Upper lobe of left lung (tissue), 6 donors: ENCODE results near the gene DLST. TPM values are rescaled to one million over a fixed set of nuclear protein-coding genes. Genes with fewer than 3 reads are reported as not detected.

ENCODE experiments used
- ATAC-seq, 2 donors: fragments of 200-7000 bp; cut with Tn5 transposase; one replicate each; pipeline ENCODE4 v1.9.1; 2022; ENCODE audit warnings: mild to moderate bottlenecking in 2 of 2, moderate library complexity in 2 of 2; ENCODE audit not compliant: low FRiP score in 2 of 2
- DNase-seq, 2 donors: peaks; one replicate each; pipeline ENCODE4 v3.0.0-alpha.2; 2019 to 2020
- H3K27ac ChIP-seq, 4 donors: fragments of 200-600 bp; sonication (generic); one replicate each; pipeline ENCODE4 v1.5.1; 2016 to 2019
- H3K27me3 ChIP-seq, 4 donors: fragments of 200-600 bp; sonication (generic); one replicate each; pipeline ENCODE4 v1.5.1; 2017 to 2019
- H3K36me3 ChIP-seq, 4 donors: fragments of 200-600 bp; sonication (generic); one replicate each; pipeline ENCODE4 v1.5.1; 2016 to 2019
- H3K4me1 ChIP-seq, 4 donors: fragments of 200-600 bp; sonication (generic); one replicate each; pipeline ENCODE4 v1.5.1; 2018 to 2019
- H3K4me3 ChIP-seq, 4 donors: fragments of 200-600 bp; sonication (generic); one replicate each; pipeline ENCODE4 v1.5.1; 2017 to 2019; ENCODE audit warnings: mild to moderate bottlenecking in 2 of 4, moderate library complexity in 1 of 4
- H3K9me3 ChIP-seq, 4 donors: fragments of 200-600 bp; sonication (generic); one replicate each; pipeline ENCODE4 v1.5.1; 2018 to 2019
- EP300 ChIP-seq, 4 donors: sonication (generic); formaldehyde crosslinking; IDR thresholded peaks; one replicate each; pipeline ENCODE4 v1.5.1; 2017; ENCODE audit warnings: antibody characterized with exemption in 4 of 4, control low read depth in 2 of 4
- POLR2A ChIP-seq, 4 donors: fragments of 450-650 bp; IDR thresholded peaks; one replicate each; pipeline ENCODE4 v1.5.1; 2016 to 2017; ENCODE audit warnings: antibody characterized with exemption in 4 of 4, mild to moderate bottlenecking in 2 of 4
- POLR2AphosphoS5 ChIP-seq, 2 donors: sonication (generic); formaldehyde crosslinking; IDR thresholded peaks; one replicate each; pipeline ENCODE4 v1.5.1; 2017; ENCODE audit warnings: antibody characterized with exemption in 2 of 2
- WGBS, 2 donors: methylation state at CpG; one replicate each; pipeline ENCODE4 v1.1.5; 2017 to 2018; 5-methylcytosine and 5-hydroxymethylcytosine counted together
- total RNA-seq, 6 donors: library from RNA; depleted of rRNA in 4 of 6; stranded (reverse); fragments of >200 nt in 4 of 6; gene quantifications; one replicate each; pipeline versions ENCODE4 v1.1.0 to v1.2.1, GENCODE V29; 2016 to 2021
- TF ChIP-seq, protein P1 (sequence below), 6 experiments: fragments of 450-650 bp in 4 of 6; fragments of 200-600 bp in 2 of 6; sonication (generic) in 2 of 6; IDR thresholded peaks; one replicate each; pipeline ENCODE4 v1.5.1; 2016 to 2019; ENCODE audit warnings: antibody characterized with exemption in 6 of 6
- donor health status: DM: no; HTN: no; CAD: no; lungs with moderate emphysema.
- donor health status: DM: no; HTN: yes; CAD: no; lungs with severe emphysema.

Gene DLST
- total RNA-seq, 6 donors from 2014 or later, result 81.0 to 95.3 (median 83.1) TPM

DNA sequence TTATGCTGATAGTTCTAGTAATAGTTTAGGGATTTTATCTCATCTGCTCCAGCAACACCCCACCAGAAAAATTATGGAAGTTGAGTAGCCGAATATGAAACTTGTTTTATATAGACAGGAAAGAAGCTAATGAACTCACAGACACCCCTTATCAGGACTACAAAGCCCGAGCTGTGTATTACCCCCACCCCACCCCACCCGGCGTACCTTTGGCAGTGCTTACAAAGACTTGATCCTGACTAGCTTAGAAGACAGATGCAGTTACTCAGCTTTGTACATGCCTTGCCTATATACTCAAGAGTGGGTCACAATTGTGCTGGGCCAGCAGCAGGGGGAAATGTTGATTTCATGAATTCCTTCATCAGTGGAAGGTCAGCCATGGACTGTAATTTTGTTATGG, 28.1 kb upstream of the DLST start:
- H3K27ac ChIP-seq, result peak overlapping the region in 2 of 4 donors; percentile 1 to 15
- H3K4me1 ChIP-seq, result peaks cover 13 to 37% (median 32%) of the 10 kb centered on the region in 4 donors
- no peaks in the 10 kb centered on the region for H3K36me3 ChIP-seq
- H3K27me3 ChIP-seq, result no peaks in the 10 kb centered on the region
- WGBS, 2 donors, result 26 to 52% methylated on average over 4 of the region's 4 CpGs
- DNase-seq (no peak), ATAC-seq (peak in 1 of 2 donors; percentile 22)
- H3K4me3 ChIP-seq, result no peak overlapping the region
- no peaks in the 10 kb centered on the region for H3K9me3 ChIP-seq
- TF ChIP-seq, protein P1, sequence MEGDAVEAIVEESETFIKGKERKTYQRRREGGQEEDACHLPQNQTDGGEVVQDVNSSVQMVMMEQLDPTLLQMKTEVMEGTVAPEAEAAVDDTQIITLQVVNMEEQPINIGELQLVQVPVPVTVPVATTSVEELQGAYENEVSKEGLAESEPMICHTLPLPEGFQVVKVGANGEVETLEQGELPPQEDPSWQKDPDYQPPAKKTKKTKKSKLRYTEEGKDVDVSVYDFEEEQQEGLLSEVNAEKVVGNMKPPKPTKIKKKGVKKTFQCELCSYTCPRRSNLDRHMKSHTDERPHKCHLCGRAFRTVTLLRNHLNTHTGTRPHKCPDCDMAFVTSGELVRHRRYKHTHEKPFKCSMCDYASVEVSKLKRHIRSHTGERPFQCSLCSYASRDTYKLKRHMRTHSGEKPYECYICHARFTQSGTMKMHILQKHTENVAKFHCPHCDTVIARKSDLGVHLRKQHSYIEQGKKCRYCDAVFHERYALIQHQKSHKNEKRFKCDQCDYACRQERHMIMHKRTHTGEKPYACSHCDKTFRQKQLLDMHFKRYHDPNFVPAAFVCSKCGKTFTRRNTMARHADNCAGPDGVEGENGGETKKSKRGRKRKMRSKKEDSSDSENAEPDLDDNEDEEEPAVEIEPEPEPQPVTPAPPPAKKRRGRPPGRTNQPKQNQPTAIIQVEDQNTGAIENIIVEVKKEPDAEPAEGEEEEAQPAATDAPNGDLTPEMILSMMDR (IDR thresholded peaks at IDR 0.05), result no peak
- no peak for TF ChIP-seq POLR2A (IDR thresholded peaks at IDR 0.05)
- TF ChIP-seq EP300 (IDR thresholded peaks at IDR 0.05), result no peak
- no peak for TF ChIP-seq POLR2AphosphoS5 (IDR thresholded peaks at IDR 0.05)

DNA sequence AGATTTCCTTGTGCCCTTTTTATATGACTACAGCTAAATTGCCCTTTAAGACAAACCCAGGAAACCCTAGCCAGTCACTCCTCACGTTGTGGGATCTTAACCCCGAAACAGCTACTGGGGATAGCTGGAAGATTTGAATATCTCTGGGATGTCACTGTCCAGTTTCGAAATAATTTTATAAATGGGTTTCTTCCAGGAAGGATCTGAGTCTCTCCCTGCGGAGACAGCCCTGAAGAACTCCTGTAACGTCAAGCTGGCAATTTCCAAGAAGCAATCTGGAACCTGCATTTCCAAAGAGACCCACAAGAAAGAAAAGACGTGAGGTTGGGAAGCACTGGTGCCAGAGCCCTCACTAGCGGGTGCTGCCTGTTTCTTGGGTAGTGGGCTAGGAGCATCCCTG, 26.7 kb upstream of the DLST start:
- peak in 1 of 2 donors; percentile 57 for ATAC-seq

DNA sequence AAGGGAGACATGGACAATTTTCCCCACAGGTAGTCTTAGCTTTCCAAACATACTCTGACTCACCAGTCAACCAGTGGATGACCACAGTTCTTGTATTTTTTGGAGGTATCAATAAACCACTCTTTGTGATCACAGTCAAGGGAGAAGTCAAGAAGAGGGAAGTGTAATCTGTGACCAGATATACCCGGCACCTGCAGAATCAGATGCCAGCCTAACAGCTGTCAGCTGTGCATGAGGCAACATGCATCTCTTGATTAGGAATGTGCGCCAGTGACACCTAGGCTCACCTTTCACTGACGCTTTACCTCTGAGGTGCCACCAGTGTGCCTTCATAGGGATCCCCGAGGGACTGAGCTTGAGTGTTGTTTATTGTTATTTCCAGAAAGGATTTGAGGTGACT, 25.8 kb upstream of the DLST start:
- WGBS, 2 donors, result 52 to 75% methylated on average over 4 of the region's 4 CpGs
- ATAC-seq, result no peak
- TF ChIP-seq POLR2A (IDR thresholded peaks at IDR 0.05), result no peak
- no peak for TF ChIP-seq POLR2AphosphoS5 (IDR thresholded peaks at IDR 0.05)
- TF ChIP-seq, protein P1 (IDR thresholded peaks at IDR 0.05), result no peak
- no peak for TF ChIP-seq EP300 (IDR thresholded peaks at IDR 0.05)
- no peaks in the 10 kb centered on the region for H3K27me3 ChIP-seq
- no peaks in the 10 kb centered on the region for H3K9me3 ChIP-seq
- H3K36me3 ChIP-seq, result no peaks in the 10 kb centered on the region
- H3K4me1 ChIP-seq, result peaks cover 13 to 37% (median 34%) of the 10 kb centered on the region in 4 donors
- no peak overlapping the region for H3K4me3 ChIP-seq
- no peak overlapping the region for H3K27ac ChIP-seq
- DNase-seq, result no peak

More for the DNA sequence above, 26.7 kb upstream of the DLST start:
- H3K36me3 ChIP-seq, result no peaks in the 10 kb centered on the region
- H3K27me3 ChIP-seq, result no peaks in the 10 kb centered on the region
- 64 to 66% methylated on average over 7 of the region's 7 CpGs for WGBS, 2 donors
- no peaks in the 10 kb centered on the region for H3K9me3 ChIP-seq
- no peak for DNase-seq
- no peak overlapping the region for H3K27ac ChIP-seq
- TF ChIP-seq POLR2AphosphoS5 (IDR thresholded peaks at IDR 0.05) (no peak), EP300 (IDR thresholded peaks at IDR 0.05) (no peak), POLR2A (IDR thresholded peaks at IDR 0.05) (no peak)
- TF ChIP-seq, protein P1 (IDR thresholded peaks at IDR 0.05), result no peak
- H3K4me3 ChIP-seq, result no peak overlapping the region
- H3K4me1 ChIP-seq, result peaks cover 13 to 37% (median 32%) of the 10 kb centered on the region in 4 donors

DNA sequence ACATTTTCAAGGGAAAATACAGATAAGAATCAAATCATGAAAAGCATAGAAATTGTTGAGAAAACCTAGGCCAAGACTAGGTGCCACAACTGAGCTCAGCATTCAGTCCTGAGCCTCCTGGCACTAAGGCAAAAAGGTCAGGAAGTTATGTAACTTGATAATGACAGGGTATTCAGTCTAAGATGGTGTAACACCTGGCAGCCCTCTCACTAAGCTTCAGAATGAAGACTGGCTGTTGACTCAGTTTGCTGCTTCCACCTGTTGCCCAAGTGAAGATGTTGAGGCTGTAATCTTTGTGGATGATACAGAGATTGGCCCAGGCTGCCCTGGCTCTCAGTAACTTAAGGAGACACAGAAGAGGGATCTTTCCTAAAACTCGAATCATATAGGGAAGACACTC, 25.4 kb upstream of the DLST start:
- Histone ChIP-seq H3K9me3 (no peaks in the 10 kb centered on the region), H3K4me3 (no peak overlapping the region), H3K4me1 (peaks cover 13 to 40% (median 35%) of the 10 kb centered on the region in 4 donors), H3K36me3 (no peaks in the 10 kb centered on the region), H3K27me3 (no peaks in the 10 kb centered on the region), H3K27ac (no peak overlapping the region)
- ATAC-seq (no peak), DNase-seq (no peak)
- 79 to 82% methylated on average over 1 of the region's 1 CpG for WGBS, 2 donors
- TF ChIP-seq, protein P1 (IDR thresholded peaks at IDR 0.05), result no peak
- TF ChIP-seq POLR2AphosphoS5 (IDR thresholded peaks at IDR 0.05), result no peak
- no peak for TF ChIP-seq EP300 (IDR thresholded peaks at IDR 0.05)
- TF ChIP-seq POLR2A (IDR thresholded peaks at IDR 0.05), result no peak

- no peak overlapping the region for H3K4me3 ChIP-seq
- H3K27ac ChIP-seq, result no peak overlapping the region
- no peaks in the 10 kb centered on the region for H3K9me3 ChIP-seq
- H3K36me3 ChIP-seq, result no peaks in the 10 kb centered on the region
- no peak for TF ChIP-seq POLR2A (IDR thresholded peaks at IDR 0.05)
- TF ChIP-seq POLR2AphosphoS5 (IDR thresholded peaks at IDR 0.05), result no peak
- TF ChIP-seq, protein P1 (IDR thresholded peaks at IDR 0.05), result no peak
- no peak for TF ChIP-seq EP300 (IDR thresholded peaks at IDR 0.05)
- H3K27me3 ChIP-seq, result no peaks in the 10 kb centered on the region
- DNase-seq (no peak), ATAC-seq (no peak)
- peaks cover 13 to 32% (median 27%) of the 10 kb centered on the region in 4 donors for H3K4me1 ChIP-seq
- whole genome bisulfite sequencing, 2 donors, result 64 to 71% methylated on average over 1 of the region's 1 CpG
Observed at GRCh38 chr14:74858022-74858421, 23.7 kb upstream of the DLST start.
